HG02885 (cell line): ENCODE measurements around the gene MRPL36.

Experiments
- ATAC-seq: cut with Tn5 transposase; IDR thresholded peaks from one replicate; pipeline ENCODE4 v1.9.1; 2021; ENCODE audit warnings: mild to moderate bottlenecking; ENCODE audit not compliant: unreplicated experiment, poor library complexity

Gene MRPL36

DNA sequence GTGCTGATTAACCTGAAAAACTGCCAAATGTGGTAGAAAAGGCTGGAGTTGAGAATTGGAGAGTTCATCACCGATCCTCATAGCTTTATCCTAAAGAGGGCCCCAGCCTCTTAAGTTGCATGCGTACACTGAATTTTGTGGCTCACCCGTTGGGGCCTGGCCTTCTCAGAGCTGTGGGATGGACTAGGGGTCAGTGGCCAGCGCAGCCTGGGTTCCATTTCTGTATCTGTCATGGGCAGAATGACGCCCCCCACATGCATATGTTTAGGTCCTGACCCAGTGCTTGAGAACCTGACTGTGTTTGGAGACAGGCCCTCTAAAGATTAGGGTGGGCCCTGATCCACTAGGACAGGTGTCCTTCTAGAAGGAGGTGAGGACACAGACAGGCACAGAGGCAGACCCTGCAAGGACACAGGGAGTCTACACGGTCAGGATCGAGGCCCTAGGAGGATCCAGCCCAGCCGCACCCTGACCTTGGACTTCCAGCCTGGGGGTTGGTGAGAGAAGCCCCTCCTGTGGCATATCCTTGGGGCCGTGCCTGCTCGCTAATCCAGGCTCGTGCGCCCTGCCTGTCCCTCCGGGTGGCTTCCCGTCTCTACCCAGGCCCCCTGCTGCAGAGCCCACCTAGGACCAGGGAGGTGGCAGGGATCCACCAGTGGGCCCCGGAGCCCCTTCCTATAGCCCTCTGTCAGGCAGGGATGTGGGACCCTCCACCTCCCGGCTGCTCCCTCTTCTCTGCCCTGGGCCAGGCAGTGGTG is 33.8 kb upstream of the MRPL36 start:
- no peak for ATAC-seq

DNA sequence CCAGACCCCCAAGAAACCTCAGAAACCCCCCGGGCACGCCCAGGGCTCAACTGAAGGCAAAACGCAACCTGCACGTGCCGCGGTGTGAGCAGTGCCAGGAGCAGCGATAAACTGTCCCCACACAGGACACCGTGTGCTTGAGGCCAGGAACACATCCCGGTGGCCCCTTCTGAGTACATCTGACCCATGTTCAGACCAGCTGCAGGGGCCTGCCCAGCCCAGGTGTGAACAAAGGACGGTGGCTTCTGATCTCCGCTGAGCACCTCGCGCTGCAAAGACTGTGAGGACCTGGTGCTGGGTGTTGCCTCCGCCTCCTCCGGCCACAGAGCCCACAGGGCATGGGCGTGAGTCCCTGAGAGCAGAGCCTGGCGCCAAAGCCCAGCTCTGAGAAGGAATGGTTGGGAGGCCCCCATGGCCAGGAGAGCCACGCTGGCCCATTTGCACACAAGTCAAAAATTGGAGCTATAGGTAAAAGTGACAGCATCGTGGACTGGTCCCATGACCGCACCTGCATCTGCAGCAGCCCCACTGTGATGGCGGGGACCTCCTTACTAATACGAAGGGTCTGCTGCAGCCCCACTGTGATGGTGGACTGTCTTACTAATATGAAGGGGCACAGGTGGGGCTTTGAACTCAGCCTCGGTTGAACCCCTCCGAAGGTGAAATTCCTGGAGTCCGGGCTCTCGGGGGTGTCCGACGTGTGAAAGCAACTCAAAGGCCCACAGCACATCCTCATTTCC is 33.0 kb upstream of the MRPL36 start:
- no peak for ATAC-seq

DNA sequence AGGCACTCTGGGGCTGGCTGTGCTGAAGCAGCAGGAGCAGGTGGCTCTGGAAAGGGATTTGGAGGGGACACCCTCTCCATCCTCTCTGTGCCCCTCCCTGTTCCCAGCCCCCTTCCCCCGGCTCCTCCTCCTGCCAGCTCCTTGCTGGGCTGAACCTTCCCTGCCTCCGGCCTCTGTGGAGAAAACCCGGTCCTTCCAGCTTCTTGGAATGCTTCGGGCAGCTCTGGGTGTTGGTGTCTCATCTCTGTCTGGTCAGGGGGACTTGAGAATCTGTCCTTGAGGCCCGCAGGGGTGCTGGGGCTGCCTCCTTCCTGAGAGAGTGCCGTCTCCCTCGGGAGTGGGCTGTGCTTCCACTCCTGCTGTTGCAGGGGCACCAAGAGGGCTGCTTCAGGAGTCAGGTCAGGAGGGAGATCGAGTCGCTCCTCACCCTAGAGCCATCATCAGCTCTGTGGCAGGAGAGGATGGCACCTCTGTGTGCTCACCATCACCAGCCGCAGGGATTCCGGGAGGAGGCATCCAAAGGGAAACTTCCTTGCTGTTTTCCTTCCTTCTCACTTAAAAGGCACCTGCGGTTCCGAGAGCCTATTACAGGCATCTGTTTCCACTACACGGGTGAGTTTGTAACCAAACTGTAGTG is 32.2 kb upstream of the MRPL36 start:
- ATAC-seq: no peak

DNA sequence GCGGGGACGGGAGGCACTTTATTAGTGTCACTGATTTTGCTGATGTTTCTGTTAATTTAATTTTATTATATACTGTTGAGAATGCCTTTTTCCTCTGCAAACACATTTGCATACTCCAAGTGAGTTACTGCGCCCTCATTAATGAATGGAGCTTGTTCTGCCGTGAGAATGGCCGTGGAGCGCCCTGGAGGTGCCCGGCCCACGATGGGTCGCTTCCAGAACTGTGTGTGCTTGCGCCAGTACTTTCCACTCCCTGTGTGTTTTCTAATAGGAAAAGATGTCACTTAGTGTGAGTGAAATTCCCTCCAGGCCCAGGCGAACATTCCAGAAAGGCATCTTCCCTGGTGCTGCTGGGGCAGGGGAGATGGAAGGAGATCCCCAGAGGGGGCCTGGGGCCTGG is 31.6 kb upstream of the MRPL36 start:
- no peak for ATAC-seq

DNA sequence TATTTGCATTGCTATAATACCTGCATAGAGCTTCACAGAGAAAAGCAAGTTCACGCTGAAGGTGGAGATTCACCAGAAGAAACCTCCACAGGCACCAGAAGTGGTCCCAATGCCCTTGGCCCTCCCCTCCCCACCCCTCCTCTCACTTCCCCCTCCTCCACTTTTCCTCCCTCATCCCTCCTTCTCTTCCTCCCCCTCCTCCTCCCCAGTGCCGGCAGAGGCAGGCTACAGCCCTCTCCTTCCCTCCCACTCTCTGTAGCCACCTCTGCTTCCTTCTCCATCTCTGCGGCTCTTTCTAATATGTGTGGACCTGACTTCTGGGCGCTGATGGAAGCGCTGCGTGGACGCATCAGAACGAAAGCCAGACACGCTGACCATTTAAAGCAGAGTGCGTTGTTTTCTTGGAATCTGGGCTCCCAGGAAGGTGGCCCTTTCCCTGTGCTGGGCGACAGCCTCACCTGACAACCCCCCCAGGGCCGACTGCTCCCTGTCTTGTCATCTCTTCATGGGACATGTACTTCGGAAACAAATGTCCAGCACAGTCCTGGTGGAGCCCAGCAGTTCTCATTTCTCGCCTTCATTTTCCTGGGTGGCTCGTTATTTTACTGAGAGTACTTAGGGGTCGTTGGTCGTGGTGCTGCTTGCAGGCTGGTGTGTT is 31.1 kb upstream of the MRPL36 start:
- no peak for ATAC-seq

DNA sequence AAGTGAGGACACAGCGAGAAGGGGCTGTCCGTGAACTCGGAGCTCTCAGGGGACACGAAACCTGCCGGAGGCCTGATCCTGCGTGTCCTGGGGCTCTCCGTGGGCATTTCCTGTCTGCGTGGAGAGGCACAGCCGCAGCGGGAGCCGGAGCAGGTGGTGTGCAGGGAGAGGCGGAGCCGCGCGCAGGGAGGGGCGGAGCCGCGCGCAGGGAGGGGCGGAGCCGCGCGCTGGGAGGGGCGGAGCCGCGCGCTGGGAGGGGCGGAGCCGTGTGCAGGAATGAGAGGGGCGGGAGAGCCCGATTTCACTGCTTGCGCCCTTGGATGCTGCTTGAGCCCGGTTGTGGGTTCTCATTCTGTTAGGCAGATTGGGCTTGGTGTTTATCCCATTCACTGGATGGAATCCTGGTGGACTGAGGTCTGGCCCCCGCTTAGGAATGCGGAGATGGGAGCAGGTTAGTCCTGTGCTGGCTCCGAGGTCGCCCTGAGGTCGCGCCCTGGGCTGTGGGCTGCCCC is 28.3 kb upstream of the MRPL36 start:
- no peak for ATAC-seq

DNA sequence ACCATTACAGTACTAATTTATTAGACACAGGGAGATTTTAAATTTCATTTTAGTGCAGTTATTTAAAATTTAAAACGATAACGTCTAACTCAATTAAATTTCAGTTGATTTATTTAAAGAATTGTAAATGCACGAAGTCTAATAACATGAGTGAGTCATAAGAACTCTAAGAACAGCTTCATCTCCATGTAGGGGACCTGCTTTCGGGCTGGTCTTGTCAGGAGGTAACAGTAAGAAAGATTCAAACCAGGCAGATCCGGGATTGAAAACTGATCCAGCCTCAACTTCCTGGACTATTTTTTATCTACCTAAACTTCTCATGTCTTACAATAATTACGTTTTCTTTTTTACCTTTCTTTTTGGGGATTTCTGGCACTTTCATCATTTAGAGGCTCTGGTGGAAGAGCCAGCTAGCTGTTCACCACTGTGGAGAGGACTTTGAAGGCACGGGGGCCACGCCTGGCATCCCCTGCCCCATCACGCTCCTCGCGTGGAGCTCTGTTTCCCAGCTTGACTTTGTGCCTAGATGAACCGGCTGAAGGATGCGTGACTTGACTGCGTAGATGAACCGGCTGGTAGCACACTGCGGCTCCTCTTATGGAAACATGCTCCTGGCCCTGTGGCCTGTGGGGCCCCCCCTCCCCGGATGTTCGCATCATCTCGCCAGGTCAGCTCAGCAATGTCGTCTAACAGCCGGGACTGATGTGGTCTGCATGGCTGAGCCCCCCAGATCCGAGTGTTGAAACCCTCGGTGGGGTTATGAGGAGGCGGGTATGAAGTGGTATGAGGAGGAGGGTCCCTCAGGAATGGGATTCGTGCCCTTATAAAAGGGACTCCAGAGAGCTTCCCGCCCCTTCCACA is 27.6 kb upstream of the MRPL36 start:
- no peak for ATAC-seq

DNA sequence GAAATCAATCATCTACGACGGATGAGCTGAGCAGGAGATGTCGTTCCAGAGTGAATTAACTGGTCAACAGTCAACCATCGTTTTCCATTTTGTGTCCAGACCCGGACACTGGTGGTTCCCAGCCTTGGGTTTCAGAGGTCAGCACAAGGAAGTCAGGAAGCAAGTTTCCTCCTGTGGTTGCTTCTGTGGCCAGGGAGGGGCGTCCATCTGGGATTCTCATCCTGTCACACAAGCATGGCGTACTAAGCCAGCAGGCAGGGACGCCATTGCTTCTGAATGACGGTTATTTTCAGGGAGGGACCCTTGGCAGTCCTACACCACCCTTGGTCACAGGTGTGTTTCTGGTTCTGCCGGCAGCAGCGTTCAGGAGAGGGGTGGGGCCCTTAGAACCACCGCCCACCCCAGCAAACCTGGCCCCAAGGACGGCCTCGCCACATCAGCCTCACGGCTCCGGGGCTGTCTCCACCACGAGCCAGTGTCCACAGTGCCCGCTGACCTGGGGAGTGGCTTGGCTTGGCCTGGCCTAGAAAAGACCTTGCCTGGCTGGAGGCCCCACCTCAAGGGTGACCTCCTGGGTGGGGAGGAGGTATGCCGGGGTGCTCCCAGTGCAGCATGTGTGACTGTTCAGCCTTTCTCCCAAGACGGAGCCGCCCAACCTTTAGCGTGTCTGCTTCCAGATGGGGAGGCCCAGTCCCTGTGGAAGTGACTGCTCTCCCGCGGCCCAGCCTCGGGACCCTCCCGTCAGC is 26.8 kb upstream of the MRPL36 start:
- ATAC-seq: no peak

DNA sequence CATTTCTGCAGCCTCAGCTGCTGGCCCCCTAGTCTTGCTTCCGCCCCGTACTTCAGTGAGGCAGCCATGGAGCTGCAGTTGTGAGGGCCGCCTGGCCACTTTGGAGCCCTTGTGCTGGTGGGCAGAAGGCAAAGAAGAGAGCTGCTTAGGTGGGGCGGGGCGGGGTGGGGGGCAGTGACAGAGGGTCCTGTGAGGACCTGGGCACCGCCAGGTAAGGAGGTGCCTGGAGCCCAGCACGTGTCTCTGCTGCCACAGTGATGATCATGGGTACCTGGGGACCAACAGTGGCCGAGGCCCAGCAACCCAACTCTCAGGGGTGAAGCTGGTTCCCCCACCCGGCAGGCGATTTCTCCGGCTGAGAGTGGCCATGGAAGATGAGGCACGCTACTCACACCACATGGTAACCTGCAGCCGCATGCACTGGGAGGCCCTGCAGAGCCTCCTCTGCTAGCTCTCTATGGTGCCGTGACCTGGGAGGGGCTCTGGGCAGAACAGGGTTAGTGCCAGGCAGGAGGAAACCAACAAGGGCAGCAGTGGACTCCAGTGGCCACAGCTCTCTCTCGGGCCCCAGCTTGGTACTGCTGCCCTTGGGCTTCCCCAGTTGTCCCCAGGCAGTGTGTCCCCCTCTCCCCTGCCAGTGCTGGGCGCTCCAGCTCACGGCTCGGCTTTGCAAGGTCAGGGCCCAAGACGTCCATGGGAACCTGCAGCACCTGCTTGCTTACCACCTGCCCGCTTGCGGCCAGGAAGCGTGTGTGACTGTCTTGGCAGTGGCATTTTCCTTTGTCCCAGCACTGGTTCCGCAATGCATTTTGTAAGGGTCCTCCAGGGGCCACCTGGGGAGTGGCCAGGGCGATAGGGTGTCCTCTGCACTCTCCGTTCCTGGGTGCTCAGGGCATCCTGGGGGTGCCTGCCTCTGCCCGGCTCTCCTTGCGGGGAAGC is 25.5 kb upstream of the MRPL36 start:
- no peak for ATAC-seq

DNA sequence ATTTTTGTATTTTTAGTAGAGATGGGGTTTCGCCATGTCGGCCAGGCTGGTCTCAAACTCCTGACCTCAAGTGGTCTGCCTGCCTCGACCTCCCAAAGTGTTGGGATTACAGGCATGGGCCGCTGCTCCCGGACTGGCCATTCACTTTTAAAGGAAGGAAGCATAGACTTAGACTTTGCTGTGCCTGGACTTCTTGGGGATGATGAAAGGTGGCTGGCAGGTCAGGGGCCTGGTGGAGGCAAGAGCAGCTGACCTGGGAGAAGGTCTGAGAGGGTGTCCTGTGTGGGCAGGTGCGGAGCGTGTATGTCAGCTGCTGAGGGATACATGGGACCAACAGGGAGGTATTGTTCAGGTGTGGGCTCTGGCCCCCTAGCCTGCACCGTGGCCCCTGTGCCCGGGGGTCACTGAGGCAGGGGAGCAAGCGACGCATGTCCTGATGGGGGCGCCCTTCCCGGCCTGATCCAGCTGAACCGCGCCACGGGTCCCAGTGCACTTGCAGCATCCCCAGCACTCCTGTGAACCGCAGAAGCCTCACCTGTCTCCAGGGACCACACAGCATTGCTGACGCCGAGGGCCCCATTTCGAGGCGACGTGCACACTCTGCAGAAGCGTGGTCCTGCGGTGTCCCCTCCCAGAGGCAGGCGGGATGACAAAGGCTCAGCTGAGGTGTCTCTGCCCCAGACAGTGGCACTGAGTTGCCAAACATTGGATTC is 24.6 kb upstream of the MRPL36 start:
- no peak for ATAC-seq

DNA sequence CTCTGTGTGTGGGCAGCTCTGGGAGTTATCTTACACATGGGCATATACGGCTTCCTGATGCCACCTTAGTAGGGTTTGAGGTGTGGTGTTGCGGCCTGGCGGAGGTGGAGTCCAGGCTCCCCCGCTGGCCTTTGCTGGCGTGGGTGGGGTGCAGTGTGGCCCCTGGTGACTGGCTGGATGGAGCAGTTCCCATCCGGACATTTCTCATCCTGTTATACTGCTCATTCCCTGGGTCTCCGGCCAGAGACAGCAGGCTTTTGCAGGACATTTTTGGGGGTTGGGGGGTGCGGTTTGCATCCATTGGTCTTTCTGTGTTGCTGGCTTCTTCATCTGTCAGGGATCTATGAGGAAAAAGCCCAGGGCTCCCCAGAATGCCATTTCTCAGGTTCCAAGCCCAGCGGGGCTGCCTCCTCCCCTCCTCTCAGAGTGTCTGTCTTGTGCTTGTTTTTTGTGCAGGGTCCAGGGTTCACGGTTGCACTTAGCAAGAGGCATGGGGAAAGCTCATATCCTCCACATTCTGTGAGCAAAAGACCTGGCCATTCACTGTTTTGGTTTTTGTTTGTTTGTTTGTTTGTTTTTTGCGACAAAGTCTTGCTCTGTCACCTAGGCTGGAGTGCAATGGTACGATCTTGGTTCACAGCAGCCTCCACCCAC is 23.9 kb upstream of the MRPL36 start:
- no peak for ATAC-seq

DNA sequence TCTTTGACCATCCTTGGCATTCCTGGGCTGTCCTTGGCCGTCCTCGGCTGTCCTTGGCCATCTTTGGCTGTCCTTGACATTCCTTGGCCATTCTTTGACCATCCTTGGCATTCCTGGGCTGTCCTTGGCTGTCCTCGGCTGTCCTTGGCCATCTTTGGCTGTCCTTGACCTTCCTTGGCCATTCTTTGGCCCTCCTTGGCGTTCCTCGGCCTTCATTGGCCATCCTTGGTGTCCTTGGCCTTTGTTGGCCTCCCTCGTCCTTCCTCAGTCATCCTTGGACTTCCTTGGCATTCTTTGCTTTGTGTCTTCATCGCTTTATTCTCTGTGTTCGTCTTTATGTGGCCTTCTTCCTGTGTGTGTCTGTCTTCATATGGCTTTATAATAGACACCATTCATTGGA is 22.2 kb upstream of the MRPL36 start:
- ATAC-seq: no peak

DNA sequence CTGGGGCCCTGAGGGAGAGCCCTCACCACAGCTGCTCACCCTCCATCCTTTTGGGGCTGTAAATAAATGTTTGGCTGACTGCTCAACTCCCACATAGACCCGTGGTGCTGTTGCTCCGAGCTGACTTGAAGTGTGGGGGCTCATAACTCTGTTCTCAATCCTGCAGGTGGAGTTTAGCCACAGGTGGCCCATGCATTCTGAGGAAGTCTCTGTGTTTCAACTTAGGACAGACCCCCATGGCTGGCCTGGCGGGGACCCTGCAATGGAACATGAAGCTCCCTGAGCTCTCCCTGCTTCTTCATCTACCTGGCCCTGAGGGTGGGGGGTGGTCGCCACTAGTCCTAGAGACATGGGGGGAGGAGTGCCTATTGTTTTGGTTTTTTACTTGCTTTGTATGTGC is 21.3 kb upstream of the MRPL36 start:
- no peak for ATAC-seq

DNA sequence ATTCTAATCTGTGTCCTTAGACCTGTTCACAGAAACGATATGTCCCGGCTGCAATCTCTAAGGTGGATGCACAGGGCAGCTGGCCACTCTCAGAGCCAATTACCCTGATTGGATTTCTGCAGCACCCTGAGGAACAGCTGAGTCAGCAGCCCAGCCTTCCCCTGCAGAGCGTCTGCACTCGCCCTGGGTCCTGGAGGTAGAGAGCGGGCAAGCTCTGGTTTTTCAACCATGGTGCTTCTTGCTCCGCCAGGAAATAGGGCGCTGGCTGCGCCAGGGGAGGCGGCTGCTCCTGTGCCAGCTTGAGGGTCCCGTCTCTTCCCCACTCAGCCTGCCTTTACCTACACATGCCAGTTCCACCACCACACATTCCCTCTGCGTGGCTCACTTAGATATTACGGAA is 20.7 kb upstream of the MRPL36 start:
- ATAC-seq: no peak

DNA sequence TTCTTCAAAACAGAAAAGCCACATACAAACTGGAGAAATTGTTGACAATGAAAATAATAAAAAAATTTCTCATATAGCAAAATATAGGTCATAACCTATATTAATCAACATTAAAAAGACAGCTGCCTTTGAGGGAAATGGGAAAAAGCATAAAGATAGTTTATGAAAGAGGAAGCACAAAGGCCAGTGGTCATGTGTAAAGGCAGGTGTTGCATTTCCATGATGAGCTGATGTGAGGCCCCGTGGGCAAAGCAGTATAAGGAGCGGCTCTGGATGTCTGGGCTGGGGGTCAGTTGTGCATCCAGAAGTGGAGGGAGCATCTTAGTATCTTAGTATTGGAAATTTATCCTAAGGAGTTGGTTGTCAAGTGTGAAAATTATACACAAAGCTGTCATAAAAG is 19.8 kb upstream of the MRPL36 start:
- ATAC-seq: no peak

DNA sequence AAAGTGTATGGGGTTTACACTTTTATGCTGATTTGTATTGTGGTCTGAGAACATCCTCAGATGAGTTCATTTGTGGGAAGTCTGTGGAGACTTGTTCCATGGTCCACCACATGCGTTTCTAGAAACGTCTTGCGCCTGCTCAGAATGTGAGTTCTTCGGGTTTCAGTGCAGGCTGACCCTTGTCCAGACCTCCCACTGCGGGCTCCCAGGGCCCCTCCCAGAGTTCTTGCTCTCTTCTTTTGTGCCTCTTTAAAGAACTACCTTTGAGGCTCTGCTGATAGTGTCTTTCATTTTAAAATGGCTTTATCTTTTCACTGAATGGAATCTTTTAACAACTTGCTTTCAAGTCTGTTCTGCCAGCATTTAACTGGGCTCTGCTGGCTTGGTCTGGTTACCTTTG is 19.1 kb upstream of the MRPL36 start:
- ATAC-seq: no peak
